IMR-90 (cell line): ENCODE results near the gene MLX. TPM values are rescaled to one million over a fixed set of nuclear protein-coding genes. Genes with fewer than 3 reads are reported as not detected.

Experiments used
- ATAC-seq: fragments of 200-7000 bp; cut with Tn5 transposase; 2 replicates; pipeline ENCODE4 v1.9.1; 2020; ENCODE audit warnings: low read depth, mild to moderate bottlenecking, moderate library complexity
- BruUV-seq: library from RNA; stranded (reverse); fragments of 400-500 nt; replicated peaks from 2 replicates; lab custom pipeline; 2021; lab: Mats Ljungman, UMichigan
- CTCF ChIA-PET: fragments of 300-600 bp; formaldehyde crosslinking; extraction: SDS; loops from one replicate; lab custom pipeline; 2021; ENCODE audit warnings: antibody characterized with exemption; lab: Yijun Ruan, JAX
- POLR2A ChIA-PET: fragments of 300-600 bp; sonication (Branson Sonifier 250); formaldehyde crosslinking; loops from one replicate; lab custom pipeline; 2022; ENCODE audit warnings: antibody characterized with exemption; ENCODE audit not compliant: unreplicated experiment; lab: Charles Lee
- DNase-seq: peaks from one replicate; pipeline ENCODE4 v3.0.0; 2013
- H2AFZ ChIP-seq: replicated peaks from 2 replicates; pipeline ENCODE3; 2013; ENCODE audit warnings: low read length, mild to moderate bottlenecking; ENCODE audit not compliant: poor library complexity
- H2AK5ac ChIP-seq: 2 replicates; pipeline ENCODE4 v1.6.1; 2013; ENCODE audit warnings: low read depth, low read length, inconsistent platforms
- H2AK9ac ChIP-seq: replicated peaks from 2 replicates; pipeline ENCODE3; 2013; ENCODE audit warnings: mild to moderate bottlenecking, low read depth, low read length, moderate library complexity; ENCODE audit not compliant: poor library complexity
- H2BK120ac ChIP-seq: 2 replicates; pipeline ENCODE4 v1.6.1; 2013; ENCODE audit warnings: low read depth, low read length, inconsistent platforms
- H2BK15ac ChIP-seq: 3 replicates; pipeline ENCODE4 v1.6.1; 2013; ENCODE audit warnings: low read depth, low read length, inconsistent platforms
- H2BK20ac ChIP-seq: 2 replicates; pipeline ENCODE4 v1.6.1; 2013; ENCODE audit warnings: low read depth, mild to moderate bottlenecking, inconsistent platforms, low read length, moderate library complexity
- H2BK5ac ChIP-seq: 2 replicates; pipeline ENCODE4 v1.6.1; 2013; ENCODE audit warnings: mild to moderate bottlenecking, low read depth, low read length, inconsistent platforms; ENCODE audit not compliant: poor library complexity, severe bottlenecking
- H3K14ac ChIP-seq: replicated peaks from 2 replicates; pipeline ENCODE4 v1.6.1; 2013; ENCODE audit warnings: low read depth, low read length, inconsistent platforms
- H3K18ac ChIP-seq: 2 replicates; pipeline ENCODE4 v1.6.1; 2013; ENCODE audit warnings: low read depth, low read length, control low read depth
- H3K23ac ChIP-seq: 2 replicates; pipeline ENCODE4 v1.6.1; 2013; ENCODE audit warnings: low read depth, low read length, inconsistent platforms
- H3K27ac ChIP-seq: 2 replicates; pipeline ENCODE4 v1.5.1; 2013; ENCODE audit warnings: mild to moderate bottlenecking, control low read depth, low read length; ENCODE audit not compliant: insufficient read depth
- H3K27me3 ChIP-seq: 2 replicates; pipeline ENCODE4 v1.6.1; 2013; ENCODE audit warnings: low read length; ENCODE audit not compliant: control insufficient read depth, insufficient read depth
- H3K36me3 ChIP-seq: 2 replicates; pipeline ENCODE4 v1.6.1; 2013; ENCODE audit warnings: low read length, mixed read lengths; ENCODE audit not compliant: control insufficient read depth, insufficient read depth
- H3K4ac ChIP-seq: 2 replicates; pipeline ENCODE4 v1.6.1; 2013; ENCODE audit warnings: low read depth, low read length, inconsistent platforms
- H3K4me1 ChIP-seq: 2 replicates; pipeline ENCODE4 v1.6.1; 2013; ENCODE audit warnings: low read length, mixed read lengths; ENCODE audit not compliant: control insufficient read depth, insufficient read depth
- H3K4me2 ChIP-seq: 2 replicates; pipeline ENCODE4 v1.6.1; 2013; ENCODE audit warnings: low read depth, mild to moderate bottlenecking, control low read depth, low read length, moderate library complexity
- H3K4me3 ChIP-seq: 2 replicates; pipeline ENCODE4 v1.5.1; 2013; ENCODE audit warnings: low read depth, mild to moderate bottlenecking, control low read depth, low read length, moderate library complexity; ENCODE audit not compliant: insufficient read depth
- H3K56ac ChIP-seq: 2 replicates; pipeline ENCODE4 v1.6.1; 2013; ENCODE audit warnings: low read length, inconsistent platforms; ENCODE audit not compliant: insufficient read depth; ENCODE audit errors: extremely low read depth
- H3K79me1 ChIP-seq, 2 experiments: 2 replicates each; pipeline ENCODE4 v1.6.1; 2013; ENCODE audit warnings: low read length in 2 of 2, inconsistent platforms in 1 of 2, low read depth in 1 of 2
- H3K9ac ChIP-seq: 2 replicates; pipeline ENCODE4 v1.6.1; 2013; ENCODE audit warnings: low read depth, low read length, control low read depth
- H3K9me1 ChIP-seq: 2 replicates; pipeline ENCODE4 v1.6.1; 2013; ENCODE audit warnings: low read length, inconsistent platforms; ENCODE audit not compliant: insufficient read depth
- H3K9me3 ChIP-seq: 2 replicates; pipeline ENCODE4 v1.6.1; 2013; ENCODE audit warnings: low read length; ENCODE audit not compliant: control insufficient read depth, insufficient read depth
- H4K20me1 ChIP-seq: 2 replicates; pipeline ENCODE4 v1.6.1; 2013; ENCODE audit warnings: low read length, inconsistent platforms; ENCODE audit not compliant: insufficient read depth
- H4K5ac ChIP-seq: 2 replicates; pipeline ENCODE4 v1.6.1; 2013; ENCODE audit warnings: mild to moderate bottlenecking, low read depth, low read length, control low read depth
- H4K8ac ChIP-seq, 2 experiments: 2 replicates each; pipeline ENCODE4 v1.6.1; 2013; ENCODE audit warnings: low read depth in 2 of 2, low read length in 2 of 2, control low read depth in 1 of 2, inconsistent platforms in 1 of 2
- H4K91ac ChIP-seq: 2 replicates; pipeline ENCODE4 v1.6.1; 2013; ENCODE audit warnings: low read depth, low read length, inconsistent platforms; ENCODE audit not compliant: insufficient read depth
- BHLHE40 ChIP-seq: fragments of 150-350 bp; IDR thresholded peaks from 2 replicates; pipeline ENCODE4 v1.6.1; 2016; ENCODE audit warnings: mild to moderate bottlenecking, low read depth, low read length
- CHD1 ChIP-seq: IDR thresholded peaks from 2 replicates; pipeline ENCODE4 v1.6.1; 2012; ENCODE audit warnings: low read depth, low read length, improper control_type of control experiment
- CTCF ChIP-seq: conservative IDR thresholded peaks from 2 replicates; pipeline ENCODE4 v1.5.1; 2012; ENCODE audit warnings: mild to moderate bottlenecking, low read depth, low read length, improper control_type of control experiment
- ELK1 ChIP-seq: fragments of 150-350 bp; IDR thresholded peaks from 2 replicates; pipeline ENCODE4 v1.6.1; 2016; ENCODE audit warnings: low read depth, mild to moderate bottlenecking, low read length, moderate library complexity, borderline replicate concordance
- FOS ChIP-seq: fragments of 150-350 bp; IDR thresholded peaks from 2 replicates; pipeline ENCODE4 v1.6.1; 2016; ENCODE audit warnings: low read depth, low read length
- MAZ ChIP-seq: IDR thresholded peaks from 2 replicates; pipeline ENCODE4 v1.6.1; 2012; ENCODE audit warnings: low read depth, mild to moderate bottlenecking, low read length, improper control_type of control experiment, moderate library complexity, borderline replicate concordance
- NFE2L2 ChIP-seq: fragments of 150-350 bp; IDR thresholded peaks from 2 replicates; pipeline ENCODE4 v1.6.1; 2016; ENCODE audit warnings: low read depth, mild to moderate bottlenecking, low read length
- POLR2A ChIP-seq: IDR thresholded peaks from 2 replicates; pipeline ENCODE4 v1.6.1; 2012; ENCODE audit warnings: mild to moderate bottlenecking, low read depth, low read length
- RAD21 ChIP-seq: IDR thresholded peaks from 2 replicates; pipeline ENCODE4 v1.6.1; 2012; ENCODE audit warnings: low read length, improper control_type of control experiment
- RCOR1 ChIP-seq: IDR thresholded peaks from 2 replicates; pipeline ENCODE4 v1.6.1; 2012; ENCODE audit warnings: mild to moderate bottlenecking, low read length, improper control_type of control experiment; ENCODE audit not compliant: insufficient replicate concordance
- RFX5 ChIP-seq: IDR thresholded peaks from 2 replicates; pipeline ENCODE4 v1.8.0; 2012; ENCODE audit warnings: low read depth, mild to moderate bottlenecking, low read length, moderate library complexity
- SMC3 ChIP-seq: fragments of 150-350 bp; IDR thresholded peaks from 2 replicates; pipeline ENCODE4 v1.6.1; 2016; ENCODE audit warnings: low read depth, mild to moderate bottlenecking, antibody characterized with exemption, low read length, moderate library complexity
- USF2 ChIP-seq: fragments of 150-350 bp; IDR thresholded peaks from 2 replicates; pipeline ENCODE4 v1.6.1; 2017; ENCODE audit warnings: mild to moderate bottlenecking, antibody characterized with exemption, low read length, low read depth
- WGBS, 2 experiments: methylation state at CpG; one replicate each; pipeline versions ENCODE4 v1.1.5 to v1.1.7; 2013; ENCODE audit warnings: missing lambda C conversion rate in 2 of 2; ENCODE audit not compliant: insufficient read length in 1 of 2; ENCODE audit errors: extremely low coverage in 2 of 2; 5-methylcytosine and 5-hydroxymethylcytosine counted together
- dilution Hi-C: fragments of 300-500 bp; cut with HindIII; formaldehyde crosslinking; loops from one replicate; pipeline ENCODE4 v1.14.3; 2018; ENCODE audit warnings: low sequenced_read_pairs; ENCODE audit not compliant: unreplicated experiment
- in situ Hi-C: fragments of 300-500 bp; cut with MboI; formaldehyde crosslinking; loops from 3 replicates; pipeline ENCODE4 v1.14.3; 2019; ENCODE audit warnings: low sequenced_read_pairs, inconsistent platforms, mixed read lengths
- intact Hi-C: fragments of 100-400 bp; cut with micrococcal nuclease; formaldehyde crosslinking; loops from 2 replicates; pipeline ENCODE4 v1.10.0; 2022
- polyA plus RNA-seq, 3 experiments: library from polyadenylated mRNA; depleted of rRNA; stranded (reverse); fragments of >200 nt; gene quantifications; 2 replicates each; pipeline ENCODE4 v1.2.3, GENCODE V29; 2012; ENCODE audit warnings: low replicate concordance in 1 of 3
- total RNA-seq: library from RNA; depleted of rRNA; stranded (reverse); fragments of >200 nt; gene quantifications from 2 replicates; pipeline ENCODE4 v1.2.3, GENCODE V29; 2012

Gene MLX
- total and polyA plus RNA-seq, 2 of the 4 experiments (the other 2 are of a cell fraction), result 37.8 to 45.6 TPM

GRCh38 chr17:42612013-42612412 lies 45.1 kb downstream of the MLX start:
- H3K27me3 ChIP-seq, result no peaks in the 10 kb centered on the region
- H2AFZ ChIP-seq, result no peak overlapping the region
- H2BK120ac ChIP-seq, result no peak overlapping the region
- H4K5ac ChIP-seq, result no peak overlapping the region
- H2BK15ac ChIP-seq, result no peak overlapping the region
- H3K36me3 ChIP-seq, result peaks cover 34% of the 10 kb centered on the region
- H3K18ac ChIP-seq, result no peak overlapping the region
- no peak for ATAC-seq
- 0 out of 2 replicates have a peak overlapping the region, but pooled peaks have one; percentile 6 for H3K56ac ChIP-seq
- whole genome bisulfite sequencing, 2 experiments, result no CpG with 5 or more reads among the region's 4 CpGs
- no peak overlapping the region for H3K4me3 ChIP-seq
- H2AK9ac ChIP-seq, result peak overlapping the region; percentile 50
- dilution Hi-C loops, result no loop called here
- no peaks in the 10 kb centered on the region for H3K9me3 ChIP-seq
- TF ChIP-seq CHD1 (no peak), SMC3 (no peak), FOS (no peak), MAZ (no peak), BHLHE40 (no peak), RCOR1 (no peak), RFX5 (no peak), CTCF (no peak), NFE2L2 (no peak), RAD21 (no peak), USF2 (no peak), POLR2A (no peak), ELK1 (no peak)
- in situ Hi-C loops, result no loop called here
- H3K4ac ChIP-seq, result no peak overlapping the region
- no peak overlapping the region for H2BK5ac ChIP-seq
- POLR2A ChIA-PET, result no interaction called here
- H3K14ac ChIP-seq, result no peak overlapping the region
- H4K8ac ChIP-seq, result no peak overlapping the region
- peaks cover 4% of the 10 kb centered on the region; the same call in 1 of the 2 replicates for H3K9me1 ChIP-seq
- no peak overlapping the region for H3K23ac ChIP-seq
- no peak for DNase-seq
- CTCF ChIA-PET, result interaction anchor here (0.6 kb wide), 1 partner anchor 37 kb away, joined by 3 read pairs; no protein-coding TSS in a partner anchor
- BruUV-seq, result no TSS peak
- H4K20me1 ChIP-seq, result peaks cover 18% of the 10 kb centered on the region; the same call in 1 of the 2 replicates
- no peak overlapping the region for H4K91ac ChIP-seq
- H2AK5ac ChIP-seq, result no peak overlapping the region
- H3K9ac ChIP-seq, result no peak overlapping the region
- peaks cover 3% of the 10 kb centered on the region for H3K4me1 ChIP-seq
- intact Hi-C loops, result no loop called here
- H3K4me2 ChIP-seq, result no peak overlapping the region
- H2BK20ac ChIP-seq, result no peak overlapping the region
- H3K79me1 ChIP-seq, result peaks cover 13 to 39% of the 10 kb centered on the region in 2 experiments
- H3K27ac ChIP-seq, result no peak overlapping the region
